Measurements from ENCODE around the gene CBLN3.

Gene CBLN3

GRCh38 chr14:24378981-24379906 lies 50.2 kb downstream of the CBLN3 start:
- no peak for DNase-seq

- no peak for DNase-seq
These were observed 51.1 kb downstream of the CBLN3 start for GRCh38 chr14:24378327-24378726.

- no peak for DNase-seq
These were observed 51.8 kb downstream of the CBLN3 start for GRCh38 chr14:24377657-24378056.

DNA sequence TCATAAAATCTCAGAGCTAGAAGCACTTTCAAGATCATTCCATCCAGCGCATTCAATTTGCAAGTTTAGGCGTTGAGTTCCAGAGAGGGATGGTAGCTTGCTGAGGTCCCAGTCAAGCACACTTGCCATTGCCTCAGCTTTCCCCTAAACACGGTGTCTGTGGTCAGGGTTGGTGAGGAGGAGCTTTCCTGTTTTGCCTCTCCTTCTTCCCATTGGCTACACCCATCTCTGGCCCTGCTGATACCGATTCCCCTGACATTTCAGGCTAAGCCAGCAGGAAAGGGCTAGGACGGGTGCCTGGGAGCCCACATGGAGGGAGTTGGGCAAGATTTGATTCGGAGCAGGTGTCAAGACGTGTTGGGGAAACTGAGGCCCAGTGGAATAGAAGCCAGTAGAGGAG lies 52.3 kb downstream of the CBLN3 start:
- no peak for DNase-seq
